GM10266 (cell line): Measurements from ENCODE around the gene RRP8.

Source experiments
- DNase-seq: peaks from one replicate; pipeline ENCODE4 v3.0.0; 2012; ENCODE audit errors: extremely low spot score
- TF ChIP-seq, protein P1 (sequence below): IDR thresholded peaks from 2 replicates; pipeline ENCODE4 v1.5.1; 2012; ENCODE audit warnings: mild to moderate bottlenecking, low read depth; ENCODE audit not compliant: control insufficient read depth, insufficient read depth; ENCODE audit errors: missing control alignments

Gene RRP8

DNA sequence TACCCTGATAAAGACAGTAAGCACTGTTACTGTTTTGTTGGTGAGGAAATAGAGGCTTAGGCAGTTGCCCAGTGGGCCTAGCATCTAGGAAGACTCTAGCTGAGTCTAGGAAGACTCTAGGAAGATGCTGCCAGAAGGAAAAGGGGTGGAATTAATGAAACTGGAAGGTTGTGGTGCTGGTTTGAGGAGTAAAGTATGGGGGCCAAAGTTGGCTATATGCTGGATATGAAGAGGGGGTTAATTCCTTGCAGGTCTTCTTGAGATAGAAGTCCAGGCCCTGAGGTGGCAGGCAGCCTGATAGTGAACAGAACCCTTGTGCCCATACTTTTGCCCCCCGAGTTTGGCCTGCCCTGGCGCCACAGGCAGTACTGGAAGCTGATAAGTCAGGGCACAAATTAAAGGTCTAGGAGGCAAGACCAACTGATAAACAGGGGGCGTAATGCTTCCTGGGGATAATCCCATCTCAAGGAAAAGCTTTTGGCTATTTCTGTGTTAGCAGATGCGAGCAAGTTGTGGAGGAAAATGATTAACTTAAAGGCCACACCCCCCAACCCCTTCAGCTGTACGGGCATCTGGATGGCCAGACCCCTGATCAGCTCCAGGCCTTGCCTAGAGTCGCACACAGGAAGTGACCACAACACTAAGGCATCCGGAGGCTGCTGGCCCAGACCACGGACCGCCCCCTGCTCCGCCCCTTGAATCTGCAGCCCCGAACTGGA is 3.2 kb upstream of the RRP8 start:
- DNase-seq, result peak; percentile 88

DNA sequence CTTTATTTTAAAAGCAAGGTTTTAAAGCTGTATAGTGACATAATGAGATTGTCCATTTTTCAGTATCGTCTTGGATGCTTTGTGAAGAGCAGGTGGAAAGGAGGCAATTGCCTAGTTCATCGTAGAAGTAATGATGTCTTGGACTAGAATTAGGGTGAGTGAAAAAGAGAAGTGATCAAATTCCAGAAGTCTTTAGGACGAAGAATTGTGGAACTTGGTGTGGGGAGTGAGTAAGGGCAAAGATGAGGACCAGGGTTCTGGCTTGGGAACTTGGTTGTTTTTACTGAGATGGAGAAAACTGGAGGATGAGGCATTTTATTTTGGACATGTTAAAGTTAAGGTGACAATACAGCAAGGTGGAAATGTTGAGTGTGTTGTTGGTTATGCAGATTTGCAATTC is 1.4 kb upstream of the RRP8 start:
- no peak for DNase-seq
- TF ChIP-seq, protein P1, sequence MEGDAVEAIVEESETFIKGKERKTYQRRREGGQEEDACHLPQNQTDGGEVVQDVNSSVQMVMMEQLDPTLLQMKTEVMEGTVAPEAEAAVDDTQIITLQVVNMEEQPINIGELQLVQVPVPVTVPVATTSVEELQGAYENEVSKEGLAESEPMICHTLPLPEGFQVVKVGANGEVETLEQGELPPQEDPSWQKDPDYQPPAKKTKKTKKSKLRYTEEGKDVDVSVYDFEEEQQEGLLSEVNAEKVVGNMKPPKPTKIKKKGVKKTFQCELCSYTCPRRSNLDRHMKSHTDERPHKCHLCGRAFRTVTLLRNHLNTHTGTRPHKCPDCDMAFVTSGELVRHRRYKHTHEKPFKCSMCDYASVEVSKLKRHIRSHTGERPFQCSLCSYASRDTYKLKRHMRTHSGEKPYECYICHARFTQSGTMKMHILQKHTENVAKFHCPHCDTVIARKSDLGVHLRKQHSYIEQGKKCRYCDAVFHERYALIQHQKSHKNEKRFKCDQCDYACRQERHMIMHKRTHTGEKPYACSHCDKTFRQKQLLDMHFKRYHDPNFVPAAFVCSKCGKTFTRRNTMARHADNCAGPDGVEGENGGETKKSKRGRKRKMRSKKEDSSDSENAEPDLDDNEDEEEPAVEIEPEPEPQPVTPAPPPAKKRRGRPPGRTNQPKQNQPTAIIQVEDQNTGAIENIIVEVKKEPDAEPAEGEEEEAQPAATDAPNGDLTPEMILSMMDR, result no peak

More for the DNA sequence above, 3.2 kb upstream of the RRP8 start:
- TF ChIP-seq, protein P1, result no peak

- peak; percentile 84 for DNase-seq
- TF ChIP-seq, protein P1, result peak; percentile 44
Measured at GRCh38 chr11:6604081-6604626, 738 bp upstream of the RRP8 start.

DNA sequence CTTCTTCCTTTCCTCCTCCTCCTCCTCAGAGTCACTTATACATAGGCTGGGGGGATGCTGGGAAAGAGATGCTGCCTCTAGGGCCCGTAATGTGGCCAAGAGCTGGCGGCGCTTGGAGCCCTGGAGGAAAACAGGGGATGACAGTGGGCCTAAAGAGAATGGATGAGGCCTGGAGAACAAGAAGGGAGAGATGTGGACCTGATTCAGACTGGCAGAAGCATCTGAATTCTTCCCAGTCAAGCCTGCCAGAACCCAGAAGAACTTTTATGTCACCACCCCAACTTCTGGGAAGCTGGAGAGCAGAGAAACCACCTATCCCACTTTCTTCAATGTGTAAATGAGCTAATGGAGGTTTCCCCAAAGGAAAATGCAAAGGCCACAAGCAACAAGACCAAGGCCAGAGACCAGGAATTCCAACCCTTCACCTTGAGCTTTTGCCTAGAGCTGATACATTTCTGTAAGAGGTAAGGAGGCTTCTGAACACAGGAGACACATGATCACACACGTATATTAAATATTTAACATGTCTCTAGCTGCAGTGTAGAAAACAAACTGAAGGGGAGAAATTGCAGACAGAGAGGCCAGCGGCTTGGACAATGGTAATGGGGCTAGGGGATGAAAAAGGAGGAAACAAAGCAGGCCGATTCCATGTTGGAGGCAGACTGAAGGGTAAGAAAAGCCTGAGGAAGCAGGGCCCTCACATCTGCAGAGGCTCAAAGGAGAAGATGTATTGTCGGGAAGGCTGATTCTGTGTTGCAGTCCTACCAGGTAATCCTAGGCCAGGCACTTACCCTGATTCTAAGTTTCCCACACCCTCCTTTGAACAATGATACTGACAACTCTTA is 1.1 kb downstream of the RRP8 start:
- TF ChIP-seq, protein P1, result no peak
- DNase-seq, result no peak

DNA sequence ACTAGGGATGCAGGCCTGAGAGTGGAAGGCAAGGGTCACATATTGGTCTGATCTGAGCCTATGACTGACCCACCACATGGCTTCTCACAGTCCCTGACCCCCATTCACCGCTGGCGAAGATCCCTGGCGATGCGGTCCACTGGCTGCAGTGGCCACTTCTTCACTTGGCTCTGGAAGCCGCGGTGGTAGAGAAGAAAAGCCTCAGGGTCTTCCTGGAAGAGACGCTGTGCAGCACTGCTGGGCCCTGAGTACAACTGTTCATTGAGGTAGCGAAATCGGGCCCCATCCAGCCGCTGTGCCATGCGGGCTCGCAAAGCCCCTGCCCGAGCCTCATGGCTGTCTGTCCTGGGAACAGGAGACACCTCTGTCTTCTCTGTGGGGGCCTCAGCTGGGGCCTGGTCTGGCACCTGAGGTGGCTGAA is 2.4 kb downstream of the RRP8 start:
- TF ChIP-seq, protein P1, result no peak
- no peak for DNase-seq

DNA sequence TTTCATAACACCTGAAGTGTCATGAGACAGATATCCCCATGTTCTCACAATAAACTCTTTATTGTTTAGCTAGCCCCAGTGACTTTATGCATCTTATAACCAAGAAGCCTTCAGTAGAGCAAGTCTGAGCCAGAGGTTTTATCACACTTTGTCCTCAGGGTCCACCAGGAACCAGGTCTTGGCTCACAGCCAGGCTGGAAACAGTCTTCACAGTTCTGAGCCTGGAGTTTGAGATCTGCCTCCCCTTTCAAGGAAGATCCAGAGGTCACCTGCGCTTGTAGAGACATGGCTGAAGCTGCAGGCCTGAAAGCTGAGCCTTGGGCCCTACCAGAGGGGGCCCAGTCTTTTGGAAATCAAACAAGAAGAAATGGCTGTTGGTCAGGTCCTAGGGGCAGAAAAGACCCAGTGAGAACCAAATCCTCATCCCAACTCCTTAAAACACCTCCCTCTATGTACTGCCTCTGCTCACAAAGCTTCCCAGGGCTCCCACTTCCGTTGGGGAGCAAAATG is 3.5 kb downstream of the RRP8 start:
- DNase-seq, result no peak
- TF ChIP-seq, protein P1, result no peak
